ENCODE data around the gene EIF2S1. TPM values are rescaled to one million over a fixed set of nuclear protein-coding genes. Genes with fewer than 3 reads are reported as not detected.

Gene EIF2S1
- total and polyA plus RNA-seq, 2 of the 13 experiments (the other 11 are each of a cell fraction or from before 2014, with no cell fraction given): 49.1 to 246 TPM

GRCh38 chr14:67428501-67429031 lies 68.4 kb downstream of the EIF2S1 start (continued):
- TF ChIP-seq, protein P1, sequence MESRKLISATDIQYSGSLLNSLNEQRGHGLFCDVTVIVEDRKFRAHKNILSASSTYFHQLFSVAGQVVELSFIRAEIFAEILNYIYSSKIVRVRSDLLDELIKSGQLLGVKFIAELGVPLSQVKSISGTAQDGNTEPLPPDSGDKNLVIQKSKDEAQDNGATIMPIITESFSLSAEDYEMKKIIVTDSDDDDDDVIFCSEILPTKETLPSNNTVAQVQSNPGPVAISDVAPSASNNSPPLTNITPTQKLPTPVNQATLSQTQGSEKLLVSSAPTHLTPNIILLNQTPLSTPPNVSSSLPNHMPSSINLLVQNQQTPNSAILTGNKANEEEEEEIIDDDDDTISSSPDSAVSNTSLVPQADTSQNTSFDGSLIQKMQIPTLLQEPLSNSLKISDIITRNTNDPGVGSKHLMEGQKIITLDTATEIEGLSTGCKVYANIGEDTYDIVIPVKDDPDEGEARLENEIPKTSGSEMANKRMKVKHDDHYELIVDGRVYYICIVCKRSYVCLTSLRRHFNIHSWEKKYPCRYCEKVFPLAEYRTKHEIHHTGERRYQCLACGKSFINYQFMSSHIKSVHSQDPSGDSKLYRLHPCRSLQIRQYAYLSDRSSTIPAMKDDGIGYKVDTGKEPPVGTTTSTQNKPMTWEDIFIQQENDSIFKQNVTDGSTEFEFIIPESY (CRISPR knock-in tag; IDR thresholded peaks at IDR 0.05): no peak
- TF ChIP-seq SIN3B (IDR thresholded peaks at IDR 0.05; ENCODE audit: low read length) (no peak), ZNF33B (CRISPR knock-in tag; IDR thresholded peaks at IDR 0.05) (no peak), ZNF383 (CRISPR knock-in tag; IDR thresholded peaks at IDR 0.05; ENCODE audit: borderline replicate concordance) (no peak), ZMYM4 (CRISPR knock-in tag; IDR thresholded peaks at IDR 0.05) (no peak; the same call in 1 of the 2 replicates), ZNF552 (CRISPR knock-in tag; IDR thresholded peaks at IDR 0.05; ENCODE audit: borderline replicate concordance) (no peak), RFX3 (CRISPR knock-in tag; IDR thresholded peaks at IDR 0.05) (no peak), ONECUT2 (CRISPR knock-in tag; IDR thresholded peaks at IDR 0.05) (no peak), IKZF4 (CRISPR knock-in tag; IDR thresholded peaks at IDR 0.05; ENCODE audit: borderline replicate concordance, low read depth, not compliant biosample characterization) (no peak)
- TF ChIP-seq, protein P2, sequence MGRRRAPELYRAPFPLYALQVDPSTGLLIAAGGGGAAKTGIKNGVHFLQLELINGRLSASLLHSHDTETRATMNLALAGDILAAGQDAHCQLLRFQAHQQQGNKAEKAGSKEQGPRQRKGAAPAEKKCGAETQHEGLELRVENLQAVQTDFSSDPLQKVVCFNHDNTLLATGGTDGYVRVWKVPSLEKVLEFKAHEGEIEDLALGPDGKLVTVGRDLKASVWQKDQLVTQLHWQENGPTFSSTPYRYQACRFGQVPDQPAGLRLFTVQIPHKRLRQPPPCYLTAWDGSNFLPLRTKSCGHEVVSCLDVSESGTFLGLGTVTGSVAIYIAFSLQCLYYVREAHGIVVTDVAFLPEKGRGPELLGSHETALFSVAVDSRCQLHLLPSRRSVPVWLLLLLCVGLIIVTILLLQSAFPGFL (CRISPR knock-in tag; IDR thresholded peaks at IDR 0.05): no peak
- TF ChIP-seq, protein P3, sequence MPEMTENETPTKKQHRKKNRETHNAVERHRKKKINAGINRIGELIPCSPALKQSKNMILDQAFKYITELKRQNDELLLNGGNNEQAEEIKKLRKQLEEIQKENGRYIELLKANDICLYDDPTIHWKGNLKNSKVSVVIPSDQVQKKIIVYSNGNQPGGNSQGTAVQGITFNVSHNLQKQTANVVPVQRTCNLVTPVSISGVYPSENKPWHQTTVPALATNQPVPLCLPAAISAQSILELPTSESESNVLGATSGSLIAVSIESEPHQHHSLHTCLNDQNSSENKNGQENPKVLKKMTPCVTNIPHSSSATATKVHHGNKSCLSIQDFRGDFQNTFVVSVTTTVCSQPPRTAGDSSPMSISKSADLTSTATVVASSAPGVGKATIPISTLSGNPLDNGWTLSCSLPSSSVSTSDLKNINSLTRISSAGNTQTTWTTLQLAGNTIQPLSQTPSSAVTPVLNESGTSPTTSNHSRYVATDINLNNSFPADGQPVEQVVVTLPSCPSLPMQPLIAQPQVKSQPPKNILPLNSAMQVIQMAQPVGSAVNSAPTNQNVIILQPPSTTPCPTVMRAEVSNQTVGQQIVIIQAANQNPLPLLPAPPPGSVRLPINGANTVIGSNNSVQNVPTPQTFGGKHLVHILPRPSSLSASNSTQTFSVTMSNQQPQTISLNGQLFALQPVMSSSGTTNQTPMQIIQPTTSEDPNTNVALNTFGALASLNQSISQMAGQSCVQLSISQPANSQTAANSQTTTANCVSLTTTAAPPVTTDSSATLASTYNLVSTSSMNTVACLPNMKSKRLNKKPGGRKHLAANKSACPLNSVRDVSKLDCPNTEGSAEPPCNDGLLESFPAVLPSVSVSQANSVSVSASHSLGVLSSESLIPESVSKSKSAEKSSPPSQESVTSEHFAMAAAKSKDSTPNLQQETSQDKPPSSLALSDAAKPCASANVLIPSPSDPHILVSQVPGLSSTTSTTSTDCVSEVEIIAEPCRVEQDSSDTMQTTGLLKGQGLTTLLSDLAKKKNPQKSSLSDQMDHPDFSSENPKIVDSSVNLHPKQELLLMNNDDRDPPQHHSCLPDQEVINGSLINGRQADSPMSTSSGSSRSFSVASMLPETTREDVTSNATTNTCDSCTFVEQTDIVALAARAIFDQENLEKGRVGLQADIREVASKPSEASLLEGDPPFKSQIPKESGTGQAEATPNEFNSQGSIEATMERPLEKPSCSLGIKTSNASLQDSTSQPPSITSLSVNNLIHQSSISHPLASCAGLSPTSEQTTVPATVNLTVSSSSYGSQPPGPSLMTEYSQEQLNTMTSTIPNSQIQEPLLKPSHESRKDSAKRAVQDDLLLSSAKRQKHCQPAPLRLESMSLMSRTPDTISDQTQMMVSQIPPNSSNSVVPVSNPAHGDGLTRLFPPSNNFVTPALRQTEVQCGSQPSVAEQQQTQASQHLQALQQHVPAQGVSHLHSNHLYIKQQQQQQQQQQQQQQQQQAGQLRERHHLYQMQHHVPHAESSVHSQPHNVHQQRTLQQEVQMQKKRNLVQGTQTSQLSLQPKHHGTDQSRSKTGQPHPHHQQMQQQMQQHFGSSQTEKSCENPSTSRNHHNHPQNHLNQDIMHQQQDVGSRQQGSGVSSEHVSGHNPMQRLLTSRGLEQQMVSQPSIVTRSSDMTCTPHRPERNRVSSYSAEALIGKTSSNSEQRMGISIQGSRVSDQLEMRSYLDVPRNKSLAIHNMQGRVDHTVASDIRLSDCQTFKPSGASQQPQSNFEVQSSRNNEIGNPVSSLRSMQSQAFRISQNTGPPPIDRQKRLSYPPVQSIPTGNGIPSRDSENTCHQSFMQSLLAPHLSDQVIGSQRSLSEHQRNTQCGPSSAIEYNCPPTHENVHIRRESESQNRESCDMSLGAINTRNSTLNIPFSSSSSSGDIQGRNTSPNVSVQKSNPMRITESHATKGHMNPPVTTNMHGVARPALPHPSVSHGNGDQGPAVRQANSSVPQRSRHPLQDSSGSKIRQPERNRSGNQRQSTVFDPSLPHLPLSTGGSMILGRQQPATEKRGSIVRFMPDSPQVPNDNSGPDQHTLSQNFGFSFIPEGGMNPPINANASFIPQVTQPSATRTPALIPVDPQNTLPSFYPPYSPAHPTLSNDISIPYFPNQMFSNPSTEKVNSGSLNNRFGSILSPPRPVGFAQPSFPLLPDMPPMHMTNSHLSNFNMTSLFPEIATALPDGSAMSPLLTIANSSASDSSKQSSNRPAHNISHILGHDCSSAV (CRISPR knock-in tag; IDR thresholded peaks at IDR 0.05; ENCODE audit: borderline replicate concordance): no peak
- TF ChIP-seq, protein P4, sequence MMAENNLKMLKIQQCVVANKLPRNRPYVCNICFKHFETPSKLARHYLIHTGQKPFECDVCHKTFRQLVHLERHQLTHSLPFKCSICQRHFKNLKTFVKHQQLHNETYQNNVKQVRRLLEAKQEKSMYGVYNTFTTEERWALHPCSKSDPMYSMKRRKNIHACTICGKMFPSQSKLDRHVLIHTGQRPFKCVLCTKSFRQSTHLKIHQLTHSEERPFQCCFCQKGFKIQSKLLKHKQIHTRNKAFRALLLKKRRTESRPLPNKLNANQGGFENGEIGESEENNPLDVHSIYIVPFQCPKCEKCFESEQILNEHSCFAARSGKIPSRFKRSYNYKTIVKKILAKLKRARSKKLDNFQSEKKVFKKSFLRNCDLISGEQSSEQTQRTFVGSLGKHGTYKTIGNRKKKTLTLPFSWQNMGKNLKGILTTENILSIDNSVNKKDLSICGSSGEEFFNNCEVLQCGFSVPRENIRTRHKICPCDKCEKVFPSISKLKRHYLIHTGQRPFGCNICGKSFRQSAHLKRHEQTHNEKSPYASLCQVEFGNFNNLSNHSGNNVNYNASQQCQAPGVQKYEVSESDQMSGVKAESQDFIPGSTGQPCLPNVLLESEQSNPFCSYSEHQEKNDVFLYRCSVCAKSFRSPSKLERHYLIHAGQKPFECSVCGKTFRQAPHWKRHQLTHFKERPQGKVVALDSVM (CRISPR knock-in tag; IDR thresholded peaks at IDR 0.05): no peak
- TF ChIP-seq, protein P5, sequence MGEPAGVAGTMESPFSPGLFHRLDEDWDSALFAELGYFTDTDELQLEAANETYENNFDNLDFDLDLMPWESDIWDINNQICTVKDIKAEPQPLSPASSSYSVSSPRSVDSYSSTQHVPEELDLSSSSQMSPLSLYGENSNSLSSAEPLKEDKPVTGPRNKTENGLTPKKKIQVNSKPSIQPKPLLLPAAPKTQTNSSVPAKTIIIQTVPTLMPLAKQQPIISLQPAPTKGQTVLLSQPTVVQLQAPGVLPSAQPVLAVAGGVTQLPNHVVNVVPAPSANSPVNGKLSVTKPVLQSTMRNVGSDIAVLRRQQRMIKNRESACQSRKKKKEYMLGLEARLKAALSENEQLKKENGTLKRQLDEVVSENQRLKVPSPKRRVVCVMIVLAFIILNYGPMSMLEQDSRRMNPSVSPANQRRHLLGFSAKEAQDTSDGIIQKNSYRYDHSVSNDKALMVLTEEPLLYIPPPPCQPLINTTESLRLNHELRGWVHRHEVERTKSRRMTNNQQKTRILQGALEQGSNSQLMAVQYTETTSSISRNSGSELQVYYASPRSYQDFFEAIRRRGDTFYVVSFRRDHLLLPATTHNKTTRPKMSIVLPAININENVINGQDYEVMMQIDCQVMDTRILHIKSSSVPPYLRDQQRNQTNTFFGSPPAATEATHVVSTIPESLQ (CRISPR knock-in tag; conservative IDR thresholded peaks at IDR 0.05): no peak
